PC-3 (cell line): ENCODE measurements around the gene CLINT1. TPM values are rescaled to one million over a fixed set of nuclear protein-coding genes. Genes with fewer than 3 reads are reported as not detected.
A peak's percentile ranks its signal among the peaks of the same experiment; 100 is the strongest.

ENCODE experiments used
- ATAC-seq: fragments of 200-7000 bp; cut with Tn5 transposase; 2 replicates; pipeline ENCODE4 v1.9.1; 2020; ENCODE audit warnings: mild to moderate bottlenecking, moderate library complexity
- BruUV-seq: library from RNA; stranded (reverse); fragments of 400-500 nt; replicated peaks from 2 replicates; lab custom pipeline; 2021; lab: Mats Ljungman, UMichigan
- CTCF ChIA-PET: fragments of 300-600 bp; sonication (Branson Sonifier 250); formaldehyde crosslinking; loops from one replicate; lab custom pipeline; 2022; ENCODE audit warnings: antibody characterized with exemption; lab: Charles Lee
- POLR2A ChIA-PET: fragments of 300-600 bp; sonication (Branson Sonifier 250); formaldehyde crosslinking; loops from one replicate; lab custom pipeline; 2022; ENCODE audit warnings: antibody characterized with exemption; ENCODE audit not compliant: unreplicated experiment; lab: Charles Lee
- DNase-seq: peaks from one replicate; pipeline ENCODE4 v3.0.0-alpha.2; 2015
- H2AFZ ChIP-seq: fragments of 300-600 bp; sonication (generic); 2 replicates; pipeline ENCODE4 v1.6.0; 2016; ENCODE audit warnings: antibody characterized with exemption, low read length
- H3F3A ChIP-seq: fragments of 300-600 bp; sonication (generic); one replicate; pipeline ENCODE4 v1.6.0; 2017; ENCODE audit warnings: antibody characterized with exemption, low read length, control low read depth, mild to moderate bottlenecking; ENCODE audit not compliant: unreplicated experiment
- H3K27ac ChIP-seq: fragments of 300-600 bp; sonication (generic); 2 replicates; pipeline ENCODE4 v1.5.1; 2016; ENCODE audit warnings: mild to moderate bottlenecking, low read length
- H3K27me3 ChIP-seq: fragments of 300-600 bp; sonication (generic); 2 replicates; pipeline ENCODE4 v1.6.1; 2016; ENCODE audit warnings: low read length, mixed read lengths
- H3K36me3 ChIP-seq: fragments of 300-600 bp; sonication (generic); 2 replicates; pipeline ENCODE4 v1.6.1; 2016; ENCODE audit warnings: low read depth, mixed run types, low read length, mixed read lengths
- H3K4me1 ChIP-seq: fragments of 300-600 bp; sonication (generic); 2 replicates; pipeline ENCODE4 v1.5.1; 2016; ENCODE audit warnings: low read length; ENCODE audit not compliant: insufficient read depth
- H3K4me2 ChIP-seq: fragments of 300-600 bp; sonication (generic); 2 replicates; pipeline ENCODE4 v1.6.0; 2016; ENCODE audit warnings: low read length
- H3K4me3 ChIP-seq: fragments of 300-600 bp; sonication (generic); 2 replicates; pipeline ENCODE4 v1.5.1; 2016; ENCODE audit warnings: mild to moderate bottlenecking, low read length, mixed read lengths
- H3K79me2 ChIP-seq: fragments of 300-600 bp; sonication (generic); 2 replicates; pipeline ENCODE4 v1.6.1; 2017; ENCODE audit warnings: low read length, mixed read lengths
- H3K9ac ChIP-seq: fragments of 300-600 bp; sonication (generic); 2 replicates; pipeline ENCODE4 v1.6.0; 2016; ENCODE audit warnings: mild to moderate bottlenecking, low read length
- H3K9me2 ChIP-seq: fragments of 300-600 bp; sonication (generic); replicated peaks from 2 replicates; pipeline ENCODE4 v1.6.1; 2016; ENCODE audit warnings: mixed run types, low read length, mixed read lengths
- H3K9me3 ChIP-seq: fragments of 300-600 bp; sonication (generic); 2 replicates; pipeline ENCODE4 v1.6.1; 2016; ENCODE audit warnings: low read length, mixed read lengths
- H4K20me1 ChIP-seq: fragments of 300-600 bp; sonication (generic); 2 replicates; pipeline ENCODE4 v1.6.1; 2016; ENCODE audit warnings: low read length, mixed read lengths
- EZH2 ChIP-seq: fragments of 300-600 bp; sonication (generic); IDR thresholded peaks from one replicate; pipeline ENCODE4 v1.6.1; 2017; ENCODE audit warnings: antibody characterized with exemption, mild to moderate bottlenecking, low read length; ENCODE audit not compliant: unreplicated experiment
- EZH2phosphoT487 ChIP-seq: fragments of 300-600 bp; sonication (generic); IDR thresholded peaks from 2 replicates; pipeline ENCODE4 v1.6.1; 2018; ENCODE audit warnings: mild to moderate bottlenecking, antibody characterized with exemption, low read length, borderline replicate concordance
- intact Hi-C: fragments of 100-400 bp; cut with micrococcal nuclease; formaldehyde crosslinking; loops from 2 replicates; pipeline ENCODE4 v1.9.0; 2023
- total RNA-seq: library from RNA; depleted of rRNA; stranded (reverse); fragments of >200 nt; gene quantifications from 2 replicates; pipeline ENCODE4 v1.2.3, GENCODE V29; 2014
- TF ChIP-seq, protein P1 (sequence below): fragments of 300-600 bp; sonication (generic); conservative IDR thresholded peaks from 2 replicates; pipeline ENCODE4 v1.5.1; 2017; ENCODE audit warnings: antibody characterized with exemption, low read depth, mild to moderate bottlenecking, low read length

CLINT1 gene
- total RNA-seq, 1 experiment from 2014 or later, result 125 TPM

- Histone ChIP-seq H3K27me3 (no peaks in the 10 kb centered on the region), H3K27ac (no peak overlapping the region), H3K4me3 (no peak overlapping the region), H3K36me3 (no peaks in the 10 kb centered on the region; the same call in 1 of the 2 replicates), H2AFZ (no peak overlapping the region), H3F3A (no peaks in the 10 kb centered on the region), H4K20me1 (no peaks in the 10 kb centered on the region), H3K9me3 (no peaks in the 10 kb centered on the region), H3K9me2 (no peaks in the 10 kb centered on the region), H3K4me2 (no peak overlapping the region), H3K4me1 (peaks cover 7% of the 10 kb centered on the region; the same call in 1 of the 2 replicates), H3K9ac (no peak overlapping the region), H3K79me2 (no peaks in the 10 kb centered on the region)
- intact Hi-C loops, result loop anchor here (1.0 to 10.0 kb wide), 5 partner anchors 35 to 1373 kb away; no protein-coding TSS in a partner anchor
- no TSS peak for BruUV-seq
- CTCF ChIA-PET, result no interaction called here
- POLR2A ChIA-PET, result no interaction called here
- TF ChIP-seq, protein P1, sequence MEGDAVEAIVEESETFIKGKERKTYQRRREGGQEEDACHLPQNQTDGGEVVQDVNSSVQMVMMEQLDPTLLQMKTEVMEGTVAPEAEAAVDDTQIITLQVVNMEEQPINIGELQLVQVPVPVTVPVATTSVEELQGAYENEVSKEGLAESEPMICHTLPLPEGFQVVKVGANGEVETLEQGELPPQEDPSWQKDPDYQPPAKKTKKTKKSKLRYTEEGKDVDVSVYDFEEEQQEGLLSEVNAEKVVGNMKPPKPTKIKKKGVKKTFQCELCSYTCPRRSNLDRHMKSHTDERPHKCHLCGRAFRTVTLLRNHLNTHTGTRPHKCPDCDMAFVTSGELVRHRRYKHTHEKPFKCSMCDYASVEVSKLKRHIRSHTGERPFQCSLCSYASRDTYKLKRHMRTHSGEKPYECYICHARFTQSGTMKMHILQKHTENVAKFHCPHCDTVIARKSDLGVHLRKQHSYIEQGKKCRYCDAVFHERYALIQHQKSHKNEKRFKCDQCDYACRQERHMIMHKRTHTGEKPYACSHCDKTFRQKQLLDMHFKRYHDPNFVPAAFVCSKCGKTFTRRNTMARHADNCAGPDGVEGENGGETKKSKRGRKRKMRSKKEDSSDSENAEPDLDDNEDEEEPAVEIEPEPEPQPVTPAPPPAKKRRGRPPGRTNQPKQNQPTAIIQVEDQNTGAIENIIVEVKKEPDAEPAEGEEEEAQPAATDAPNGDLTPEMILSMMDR, result peak; percentile 98
- no peak for TF ChIP-seq EZH2phosphoT487
- no peak for TF ChIP-seq EZH2
- ATAC-seq, result peak; percentile 98
- DNase-seq, result peak; percentile 86
These were observed 97.0 kb downstream of the CLINT1 start for GRCh38 chr5:157761690-157762621.

GRCh38 chr5:157758706-157759105 lies 100.2 kb downstream of the CLINT1 start:
- Histone ChIP-seq H3K9me3 (no peaks in the 10 kb centered on the region), H3K4me3 (no peak overlapping the region), H3K27me3 (no peaks in the 10 kb centered on the region), H4K20me1 (no peaks in the 10 kb centered on the region), H3K27ac (no peak overlapping the region), H3K4me1 (no peaks in the 10 kb centered on the region), H2AFZ (no peak overlapping the region), H3K9ac (no peak overlapping the region), H3K79me2 (no peaks in the 10 kb centered on the region), H3K4me2 (no peak overlapping the region), H3F3A (no peaks in the 10 kb centered on the region), H3K9me2 (no peaks in the 10 kb centered on the region), H3K36me3 (peaks cover 20% of the 10 kb centered on the region; the same call in 1 of the 2 replicates)
- TF ChIP-seq, protein P1, result no peak
- TF ChIP-seq EZH2, result no peak
- TF ChIP-seq EZH2phosphoT487, result no peak
- POLR2A ChIA-PET, result no interaction called here
- intact Hi-C loops, result no loop called here
- ATAC-seq (no peak), DNase-seq (no peak)
- CTCF ChIA-PET, result no interaction called here
- no TSS peak for BruUV-seq

GRCh38 chr5:157756122-157756521 lies 102.8 kb downstream of the CLINT1 start:
- POLR2A ChIA-PET, result no interaction called here
- BruUV-seq, result no TSS peak
- no peak for ATAC-seq

More at GRCh38 chr5:157756122-157756521, 102.8 kb downstream of the CLINT1 start:
- no peak for DNase-seq
- Histone ChIP-seq H3K4me2 (no peak overlapping the region), H3K4me3 (no peak overlapping the region), H3K4me1 (no peaks in the 10 kb centered on the region), H3K27me3 (no peaks in the 10 kb centered on the region), H3K9ac (no peak overlapping the region), H3K27ac (no peak overlapping the region), H3K36me3 (peaks cover 33% of the 10 kb centered on the region; the same call in 1 of the 2 replicates), H3K9me3 (no peaks in the 10 kb centered on the region), H3K9me2 (no peaks in the 10 kb centered on the region), H3K79me2 (0 out of 2 replicates have a peak, but pooled peaks cover 2% of the 10 kb centered on the region), H2AFZ (no peak overlapping the region), H4K20me1 (no peaks in the 10 kb centered on the region), H3F3A (no peaks in the 10 kb centered on the region)
- CTCF ChIA-PET, result no interaction called here
- TF ChIP-seq EZH2 (no peak), EZH2phosphoT487 (no peak)
- TF ChIP-seq, protein P1, result no peak
- intact Hi-C loops, result no loop called here
